Natural killer cell (primary cell): Measurements from ENCODE around the gene IL19. TPM values are rescaled to one million over a fixed set of nuclear protein-coding genes. Genes with fewer than 3 reads are reported as not detected.

ENCODE experiments used
- ATAC-seq, 3 donors: fragments of 150-1000 bp in 2 of 3; fragments of 200-7000 bp in 1 of 3; cut with Tn5 transposase; 1 replicate in 1 of 3; 2 replicates in 2 of 3; pipeline ENCODE4 v1.10.0; 2021; ENCODE audit warnings: mild to moderate bottlenecking in 2 of 3, moderate library complexity in 2 of 3
- DNase-seq, 2 donors: peaks; one replicate each; pipeline versions ENCODE4 v3.0.0 to v3.0.0-alpha.2; 2013 to 2021; ENCODE audit warnings: mixed read lengths in 1 of 2
- H3K27ac ChIP-seq: one replicate; pipeline ENCODE4 v1.5.1; 2013; ENCODE audit warnings: mild to moderate bottlenecking, low read length
- H3K27me3 ChIP-seq: one replicate; pipeline ENCODE4 v1.6.1; 2013; ENCODE audit warnings: low read length; ENCODE audit not compliant: control insufficient read depth, insufficient read depth
- H3K36me3 ChIP-seq: one replicate; pipeline ENCODE4 v1.6.1; 2013; ENCODE audit warnings: low read length; ENCODE audit not compliant: control insufficient read depth, insufficient read depth
- H3K4me1 ChIP-seq: one replicate; pipeline ENCODE4 v1.6.1; 2013; ENCODE audit warnings: low read length; ENCODE audit not compliant: control insufficient read depth, insufficient read depth
- H3K4me3 ChIP-seq: one replicate; pipeline ENCODE4 v1.5.1; 2013; ENCODE audit warnings: low read length
- H3K9me3 ChIP-seq: one replicate; pipeline ENCODE4 v1.6.1; 2013; ENCODE audit warnings: low read length; ENCODE audit not compliant: control insufficient read depth, insufficient read depth
- H3K27ac Mint-ChIP-seq, 2 donors: one replicate each; pipeline ENCODE4 v1.8.0; 2022; ENCODE audit warnings: mild to moderate bottlenecking in 2 of 2, mixed read lengths in 2 of 2, moderate library complexity in 1 of 2
- H3K27me3 Mint-ChIP-seq, 2 donors: one replicate each; pipeline ENCODE4 v1.8.0; 2022; ENCODE audit warnings: low read depth in 2 of 2, mixed read lengths in 2 of 2
- H3K36me3 Mint-ChIP-seq: one replicate; pipeline ENCODE4 v1.8.0; 2022; ENCODE audit warnings: mixed read lengths
- H3K4me1 Mint-ChIP-seq, 2 donors: one replicate each; pipeline ENCODE4 v1.8.0; 2022; ENCODE audit warnings: mixed read lengths in 2 of 2
- H3K4me3 Mint-ChIP-seq: one replicate; pipeline ENCODE4 v1.8.0; 2022; ENCODE audit warnings: mild to moderate bottlenecking, moderate library complexity, mixed read lengths
- H3K9me3 Mint-ChIP-seq, 2 donors: one replicate each; pipeline ENCODE4 v1.8.0; 2022; ENCODE audit warnings: mixed read lengths in 2 of 2
- CTCF ChIP-seq: fragments of 200-600 bp; IDR thresholded peaks from one replicate; pipeline ENCODE4 v1.8.0; 2022; ENCODE audit warnings: antibody characterized with exemption
- WGBS: methylation state at CpG from one replicate; pipeline ENCODE4 v1.1.7; 2013; ENCODE audit warnings: missing lambda C conversion rate; ENCODE audit not compliant: insufficient coverage; 5-methylcytosine and 5-hydroxymethylcytosine counted together
- intact Hi-C: fragments of 100-400 bp; cut with micrococcal nuclease; formaldehyde crosslinking; loops from one replicate; pipeline ENCODE4 v1.14.2; 2022
- total RNA-seq, 4 donors: library from RNA; stranded (reverse); fragments of 120-200 nt in 1 of 4; gene quantifications; one replicate each; pipeline versions ENCODE4 v1.2.3 to v1.2.4, GENCODE V29; 2013 to 2022

IL19 gene
- total RNA-seq, 3 donors from 2014 or later (not counting 1 experiment from before 2014, with no cell fraction given) = not detected

GRCh38 chr1:206886831-206887230 lies 116.3 kb downstream of the IL19 start:
- 100% methylated on average over 1 of the region's 1 CpG for WGBS
- DNase-seq (no peak), ATAC-seq (no peak)
- no peaks in the 10 kb centered on the region for H3K27me3 ChIP-seq
- no peak overlapping the region for H3K27ac ChIP-seq
- no peak for TF ChIP-seq CTCF
- H3K4me1 Mint-ChIP-seq = peaks cover 22% of the 10 kb centered on the region in 2 donors
- intact Hi-C loops = no loop called here
- H3K4me1 ChIP-seq = peaks cover 5% of the 10 kb centered on the region
- no peak overlapping the region for H3K4me3 ChIP-seq
- no peak overlapping the region for H3K27ac Mint-ChIP-seq
- H3K4me3 Mint-ChIP-seq = no peak overlapping the region
- H3K9me3 ChIP-seq = no peaks in the 10 kb centered on the region
- peaks cover 3 to 19% of the 10 kb centered on the region in 2 donors for H3K27me3 Mint-ChIP-seq
- no peaks in the 10 kb centered on the region for H3K9me3 Mint-ChIP-seq
- no peaks in the 10 kb centered on the region for H3K36me3 ChIP-seq
- H3K36me3 Mint-ChIP-seq = no peaks in the 10 kb centered on the region

DNA sequence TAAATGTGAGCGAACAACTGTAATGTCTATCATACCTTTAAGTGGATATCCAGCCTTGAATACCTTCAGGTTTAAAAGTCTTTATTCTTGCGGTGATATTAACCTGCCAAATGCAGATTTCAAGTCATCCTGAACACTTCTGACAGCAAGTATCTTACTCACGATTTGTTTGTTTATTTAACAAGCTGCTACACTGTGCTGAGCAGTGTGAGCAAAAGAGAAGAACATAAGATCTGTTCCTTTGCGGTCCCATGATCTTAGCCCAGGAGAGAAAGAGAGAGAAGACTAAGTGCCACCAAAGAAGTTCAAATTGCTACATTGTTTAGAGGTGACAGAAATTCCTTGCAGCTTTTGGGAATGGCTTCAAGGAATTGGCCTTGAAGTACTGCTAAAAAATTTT lies 117.1 kb downstream of the IL19 start:
- H3K4me1 Mint-ChIP-seq = peaks cover 22% of the 10 kb centered on the region in 2 donors
- Histone ChIP-seq H3K27ac (no peak overlapping the region), H3K27me3 (no peaks in the 10 kb centered on the region), H3K36me3 (no peaks in the 10 kb centered on the region), H3K9me3 (no peaks in the 10 kb centered on the region), H3K4me3 (no peak overlapping the region), H3K4me1 (peaks cover 5% of the 10 kb centered on the region)
- DNase-seq (no peak), ATAC-seq (no peak)
- H3K27ac Mint-ChIP-seq = no peak overlapping the region
- H3K9me3 Mint-ChIP-seq = no peaks in the 10 kb centered on the region
- intact Hi-C loops = no loop called here
- peaks cover 3 to 19% of the 10 kb centered on the region in 2 donors for H3K27me3 Mint-ChIP-seq
- no peaks in the 10 kb centered on the region for H3K36me3 Mint-ChIP-seq
- TF ChIP-seq CTCF = no peak
- WGBS = 95% methylated on average over 4 of the region's 4 CpGs
- no peak overlapping the region for H3K4me3 Mint-ChIP-seq

- Histone ChIP-seq H3K36me3 (no peaks in the 10 kb centered on the region), H3K27me3 (no peaks in the 10 kb centered on the region), H3K4me1 (peaks cover 5% of the 10 kb centered on the region), H3K27ac (no peak overlapping the region), H3K9me3 (no peaks in the 10 kb centered on the region), H3K4me3 (no peak overlapping the region)
- WGBS = 59% methylated on average over 13 of the region's 15 CpGs
- no peak overlapping the region for H3K4me3 Mint-ChIP-seq
- intact Hi-C loops = no loop called here
- peaks cover 12 to 13% of the 10 kb centered on the region in 2 donors for H3K4me1 Mint-ChIP-seq
- no peaks in the 10 kb centered on the region for H3K9me3 Mint-ChIP-seq
- no peak for TF ChIP-seq CTCF
- no peak overlapping the region for H3K27ac Mint-ChIP-seq
- peak; percentile 24 to 52 (median 40) for ATAC-seq
- DNase-seq = peak in 1 of 2 donors; percentile 45
- H3K36me3 Mint-ChIP-seq = no peaks in the 10 kb centered on the region
- H3K27me3 Mint-ChIP-seq = peaks cover 6 to 8% of the 10 kb centered on the region in 2 donors
These were observed 119.8 kb downstream of the IL19 start for GRCh38 chr1:206890125-206891060.
